GF-D8 (cell line): ENCODE data around the gene ZNF462.
"Not testable (repeated sequence)": the region's sequence is repeated elsewhere in the genome, so short reads cannot be mapped to it uniquely, and the experiment has no call there.

Source experiments
- DNase-seq: peaks from one replicate; lab custom pipeline; 2025; lab: John Stamatoyannopoulos, UW

The ZNF462 gene

DNA sequence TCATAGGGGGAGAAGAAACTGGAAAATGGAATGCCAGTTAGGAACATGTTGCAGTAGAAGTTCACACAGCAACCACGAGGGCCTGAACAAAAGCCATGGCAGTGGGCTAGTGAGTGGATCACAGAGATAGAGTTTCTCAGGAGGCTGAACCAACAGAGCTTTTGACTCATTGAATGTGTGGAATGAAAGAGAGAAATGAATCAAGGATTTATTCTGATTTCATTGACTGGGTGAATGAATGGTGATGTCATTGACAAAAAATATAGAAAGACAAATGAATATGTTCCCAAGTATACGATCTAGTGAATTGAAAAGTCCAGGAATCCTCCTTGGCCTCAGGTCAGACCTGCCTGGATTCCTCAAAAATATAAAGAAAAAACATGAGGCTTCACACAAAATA, 99.2 kb downstream of the ZNF462 start:
- DNase-seq = no peak

DNA sequence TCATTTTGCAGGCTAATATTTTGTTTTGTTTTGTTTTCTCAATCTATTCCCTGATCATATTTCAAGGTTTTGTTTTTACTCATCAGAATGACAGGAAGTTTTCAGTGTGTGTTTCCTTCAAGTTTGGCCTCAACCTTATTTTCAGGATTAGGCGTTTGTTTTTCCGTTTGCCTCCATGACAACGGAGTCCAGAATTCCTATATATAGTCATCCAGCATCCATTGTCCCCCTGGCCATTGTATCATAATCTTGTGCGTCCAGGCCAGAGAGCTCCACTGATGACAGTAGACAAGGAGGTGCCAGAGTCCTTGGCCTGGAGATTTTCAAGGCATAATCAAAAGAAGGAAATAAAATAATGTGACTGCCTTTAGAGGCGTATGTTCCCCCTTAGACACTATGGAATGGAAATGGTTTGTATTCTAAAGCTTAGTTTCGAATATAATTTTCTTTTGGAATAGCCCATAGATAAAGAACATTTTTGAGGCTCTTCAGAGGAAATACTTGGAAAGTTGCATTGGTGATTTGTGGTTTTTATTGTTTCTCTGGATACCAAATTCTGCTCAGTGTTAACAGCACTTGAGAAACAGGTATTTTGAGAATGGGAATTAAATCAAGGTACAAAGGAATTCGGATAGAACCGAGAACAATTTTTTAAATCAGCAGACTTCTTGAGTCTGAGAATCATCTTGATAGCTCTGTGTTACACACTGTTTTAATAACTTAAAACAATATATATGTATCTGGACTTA, 99.8 kb downstream of the ZNF462 start:
- DNase-seq = no peak

DNA sequence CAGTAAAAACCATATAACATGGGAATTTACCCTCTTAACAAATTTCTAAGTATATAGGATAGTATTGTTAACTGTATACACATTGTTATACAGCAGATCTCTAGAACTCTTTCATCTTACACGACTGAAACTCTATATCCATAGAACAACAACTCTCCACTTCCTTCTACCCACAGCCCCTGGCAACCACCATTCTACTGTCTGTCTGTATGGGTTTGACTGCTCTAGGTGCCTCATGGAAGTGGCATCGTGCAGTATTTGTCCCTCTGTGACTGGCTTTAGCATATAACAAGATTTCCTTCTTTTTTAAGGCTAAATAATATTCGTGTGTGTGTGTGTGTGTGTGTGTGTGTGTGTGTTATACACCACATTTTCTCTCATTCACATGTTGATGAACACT, 100.7 kb downstream of the ZNF462 start:
- no peak for DNase-seq

DNA sequence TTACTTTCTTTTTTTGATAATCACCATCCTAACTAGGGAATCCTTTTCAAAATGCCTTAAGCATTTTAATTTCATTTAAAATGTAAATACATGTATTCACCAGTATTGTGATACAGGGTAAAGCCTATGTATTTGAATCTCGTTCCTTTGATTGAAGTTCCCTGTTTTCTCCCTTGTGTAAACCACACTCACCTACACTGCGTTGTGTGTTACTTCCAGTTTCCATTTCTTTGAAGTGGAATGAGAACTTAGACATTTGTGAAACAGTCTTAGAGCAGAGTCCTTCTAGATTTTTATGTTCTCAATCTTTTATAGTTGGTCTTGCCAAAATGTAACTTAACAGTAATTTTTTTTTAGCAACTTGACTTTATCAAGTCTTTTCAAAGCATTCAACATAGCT, 101.4 kb downstream of the ZNF462 start:
- no peak for DNase-seq

DNA sequence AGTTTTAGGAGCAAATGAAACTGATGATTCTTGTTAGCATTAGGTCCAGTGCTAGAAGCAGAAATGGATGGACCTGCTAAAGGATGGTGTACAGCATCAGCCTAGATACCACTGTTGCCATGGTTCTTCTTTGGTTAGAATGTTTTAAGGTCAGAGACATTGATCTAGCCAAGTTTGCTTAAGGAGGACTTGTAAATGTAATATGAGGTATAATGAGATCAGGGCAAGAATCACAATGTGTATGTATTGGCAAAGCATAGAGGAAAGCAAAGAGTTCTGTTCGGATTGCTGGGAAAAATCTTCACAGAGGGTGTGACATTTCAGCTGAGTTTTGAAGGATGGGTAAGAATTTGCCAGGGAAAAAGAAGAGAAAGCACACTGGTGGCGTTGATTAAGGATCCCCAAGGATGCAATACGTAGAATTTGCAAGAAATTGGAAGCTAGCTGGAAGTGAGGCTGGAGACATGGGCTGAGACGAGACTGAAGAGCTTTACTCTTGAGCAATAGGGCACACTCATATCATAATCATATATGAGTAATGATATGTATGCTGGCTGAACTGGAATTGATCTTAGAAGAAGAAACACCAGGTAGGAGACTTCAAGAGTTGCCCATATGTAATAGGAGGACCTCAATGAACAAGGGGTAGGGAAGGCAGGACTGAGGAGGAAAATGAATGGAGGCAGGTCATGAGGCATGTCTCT, 102.0 kb downstream of the ZNF462 start:
- no peak for DNase-seq

DNA sequence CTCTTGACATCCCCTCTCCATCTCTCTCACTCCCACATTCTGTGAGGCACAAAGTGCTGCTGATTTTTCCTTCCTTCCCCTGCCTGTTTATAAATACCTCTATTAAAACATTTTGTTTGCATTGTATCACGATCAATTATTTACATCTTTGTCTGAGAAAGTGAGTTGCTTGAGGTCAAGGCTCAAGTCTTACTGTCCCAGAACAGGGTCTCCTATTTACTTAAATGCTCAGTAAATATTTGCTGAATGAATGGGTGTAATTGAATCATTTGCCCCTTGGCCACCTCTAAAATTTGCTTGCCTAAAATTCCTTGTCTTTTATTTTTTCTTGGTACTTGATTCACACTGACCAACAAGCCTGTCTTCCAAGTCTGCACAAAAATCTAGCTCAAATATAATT, 103.5 kb downstream of the ZNF462 start:
- no peak for DNase-seq

DNA sequence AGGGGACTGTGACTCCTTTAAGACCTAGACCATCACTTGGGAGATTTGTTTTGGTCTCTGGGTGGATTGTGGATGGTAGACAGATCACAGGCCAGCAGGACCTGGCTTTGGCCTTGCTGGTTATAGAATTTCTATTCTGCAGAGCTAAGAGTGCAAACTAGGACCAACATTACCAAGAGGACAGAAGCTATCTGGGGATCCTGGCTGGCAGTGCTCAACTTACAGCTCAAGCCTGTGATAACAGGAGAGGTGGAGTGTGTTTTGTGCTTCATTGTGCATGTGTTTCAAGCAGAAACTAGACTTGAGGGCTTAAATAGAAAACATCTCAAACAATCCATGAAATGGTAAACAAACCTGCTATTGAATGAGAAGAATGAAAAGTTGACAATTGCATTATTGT, 106.7 kb downstream of the ZNF462 start:
- DNase-seq = no peak

DNA sequence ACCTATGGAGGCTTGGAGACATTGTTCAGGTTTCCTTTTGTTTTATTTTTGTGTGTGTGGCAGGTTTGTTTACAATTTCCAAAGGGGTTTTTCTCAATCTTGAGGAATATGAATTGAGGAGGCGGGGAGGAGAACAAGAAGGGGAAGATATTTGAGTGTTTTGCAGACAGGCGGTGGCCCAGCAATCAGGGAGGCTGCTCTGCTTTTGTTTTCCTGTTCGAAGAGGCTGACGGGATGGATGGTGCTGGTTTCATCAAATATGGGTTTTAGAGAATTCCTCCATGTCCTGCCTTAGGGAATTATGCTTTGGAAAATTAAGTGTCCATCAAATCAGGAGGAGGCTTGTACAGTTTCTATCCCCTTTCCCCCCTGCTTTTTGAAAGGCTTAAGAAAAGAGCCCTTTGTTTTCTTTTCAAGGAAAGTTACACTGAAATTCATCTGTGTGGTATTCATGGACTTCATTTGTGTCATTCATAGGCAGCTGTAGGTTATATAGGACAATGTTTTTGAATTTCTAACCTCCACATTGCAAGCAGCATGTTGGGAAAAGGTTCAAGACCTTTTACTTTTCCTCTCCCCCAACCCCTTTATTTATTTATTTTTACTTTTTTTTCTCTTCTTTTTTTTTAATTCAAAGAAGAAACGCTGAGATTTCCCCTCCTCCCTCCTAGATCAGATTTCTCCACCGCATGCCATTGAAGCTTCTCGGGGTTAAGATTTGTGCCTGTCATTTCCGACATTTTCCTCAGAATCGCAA, 107.4 kb downstream of the ZNF462 start:
- no peak for DNase-seq

DNA sequence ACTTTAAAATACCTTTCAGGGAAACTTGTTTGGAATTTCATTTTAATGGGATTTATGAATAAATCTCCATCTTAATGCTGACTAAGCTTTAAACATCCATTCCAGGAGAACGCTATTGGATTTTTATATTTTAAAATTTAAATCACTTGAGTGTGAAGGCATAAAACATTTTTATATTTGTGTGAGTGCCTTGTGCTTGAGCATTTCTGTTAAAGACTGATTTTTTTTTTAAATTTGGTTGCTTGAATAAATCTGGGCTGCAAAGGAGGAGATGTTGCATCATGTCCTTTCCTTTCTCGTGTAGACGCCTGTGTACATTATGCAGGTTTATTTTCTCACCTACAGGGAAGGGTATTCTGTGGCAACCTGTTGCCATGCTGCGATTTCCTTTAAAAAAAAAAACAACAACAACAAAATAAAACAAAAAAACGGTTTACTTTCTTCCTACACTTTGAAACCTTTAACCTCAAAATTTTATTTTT, 108.1 kb downstream of the ZNF462 start:
- no peak for DNase-seq

DNA sequence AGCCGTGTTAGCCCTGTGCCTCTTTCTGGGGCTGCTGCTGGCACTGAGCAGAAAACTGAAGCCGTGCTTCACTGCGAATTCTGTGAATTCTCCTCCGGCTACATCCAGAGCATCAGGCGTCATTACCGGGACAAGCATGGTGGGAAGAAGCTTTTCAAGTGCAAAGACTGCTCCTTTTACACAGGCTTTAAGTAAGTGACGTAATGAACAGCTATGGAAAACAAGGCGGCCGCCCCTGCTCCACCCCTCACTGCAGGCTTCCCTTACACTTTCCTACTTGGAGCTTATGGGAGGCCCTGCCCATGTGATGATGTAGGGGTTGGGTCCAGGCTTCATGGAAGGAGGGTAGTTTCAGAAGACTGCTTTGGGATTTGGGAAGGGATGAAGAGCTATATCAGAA, 109.1 kb downstream of the ZNF462 start:
- DNase-seq = no peak

DNA sequence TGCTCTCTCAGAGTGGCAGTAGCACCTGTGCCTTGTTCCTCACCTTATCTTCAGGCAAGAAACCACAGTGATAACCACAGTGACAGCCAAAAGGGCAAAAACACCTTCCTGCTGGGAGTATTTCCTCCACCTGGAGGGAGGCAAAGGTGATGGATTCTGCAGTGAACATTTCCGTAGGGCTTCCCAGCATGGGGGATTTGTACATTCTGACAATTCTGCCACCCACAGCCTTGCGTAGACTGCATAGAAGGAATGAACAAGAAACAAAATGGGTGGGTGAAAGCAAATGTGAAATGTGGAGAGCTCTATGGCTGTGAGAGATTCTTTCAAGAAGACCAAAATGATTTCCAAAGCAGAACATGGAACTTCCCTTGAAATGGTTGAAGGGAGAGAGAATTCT, 111.4 kb downstream of the ZNF462 start:
- no peak for DNase-seq

DNA sequence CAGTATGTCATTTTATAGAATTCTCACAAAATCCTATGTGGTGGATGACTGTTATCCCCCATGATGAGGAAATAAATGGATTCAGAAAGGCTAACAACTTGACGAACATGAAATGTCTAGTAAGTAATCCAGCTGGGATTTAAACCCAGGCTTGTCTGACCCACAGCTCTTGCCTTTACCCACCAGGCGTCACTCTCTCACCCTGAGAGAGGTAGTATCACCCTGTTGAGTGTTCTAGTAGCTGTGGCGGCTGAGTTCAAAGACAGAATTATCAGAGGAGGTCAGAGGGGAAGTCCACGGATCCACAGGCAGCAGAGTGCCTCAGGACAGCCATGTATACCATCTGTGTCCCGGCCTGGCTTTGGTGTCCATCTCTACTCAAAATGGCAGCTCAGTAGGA, 113.8 kb downstream of the ZNF462 start:
- no peak for DNase-seq

DNA sequence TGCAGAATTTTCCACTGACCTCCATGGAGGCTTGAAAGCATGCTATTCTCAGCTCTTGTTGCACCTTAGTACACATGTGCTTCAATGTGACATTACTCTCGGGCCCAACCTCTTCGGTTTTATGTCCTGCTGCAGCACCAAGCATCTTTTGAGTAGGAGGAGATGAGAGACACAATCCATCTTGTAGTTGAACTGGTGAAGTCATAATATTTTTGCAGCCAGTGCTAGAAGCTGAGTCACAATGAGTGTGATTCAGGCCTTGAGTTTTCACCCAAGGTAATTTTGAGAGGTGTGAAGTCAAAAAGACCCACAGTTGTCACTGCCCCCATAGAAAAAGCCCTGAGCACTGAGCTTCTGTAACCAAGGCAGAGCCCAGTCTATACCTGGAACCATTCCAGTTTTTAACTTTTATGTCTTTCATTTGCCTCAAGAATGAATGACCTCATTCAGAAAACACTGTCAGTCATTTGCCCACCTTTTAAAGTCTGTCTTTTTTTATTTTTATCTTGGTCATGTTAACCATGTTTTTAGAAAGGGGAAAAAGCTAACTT, 117.7 kb downstream of the ZNF462 start:
- no peak for DNase-seq

DNA sequence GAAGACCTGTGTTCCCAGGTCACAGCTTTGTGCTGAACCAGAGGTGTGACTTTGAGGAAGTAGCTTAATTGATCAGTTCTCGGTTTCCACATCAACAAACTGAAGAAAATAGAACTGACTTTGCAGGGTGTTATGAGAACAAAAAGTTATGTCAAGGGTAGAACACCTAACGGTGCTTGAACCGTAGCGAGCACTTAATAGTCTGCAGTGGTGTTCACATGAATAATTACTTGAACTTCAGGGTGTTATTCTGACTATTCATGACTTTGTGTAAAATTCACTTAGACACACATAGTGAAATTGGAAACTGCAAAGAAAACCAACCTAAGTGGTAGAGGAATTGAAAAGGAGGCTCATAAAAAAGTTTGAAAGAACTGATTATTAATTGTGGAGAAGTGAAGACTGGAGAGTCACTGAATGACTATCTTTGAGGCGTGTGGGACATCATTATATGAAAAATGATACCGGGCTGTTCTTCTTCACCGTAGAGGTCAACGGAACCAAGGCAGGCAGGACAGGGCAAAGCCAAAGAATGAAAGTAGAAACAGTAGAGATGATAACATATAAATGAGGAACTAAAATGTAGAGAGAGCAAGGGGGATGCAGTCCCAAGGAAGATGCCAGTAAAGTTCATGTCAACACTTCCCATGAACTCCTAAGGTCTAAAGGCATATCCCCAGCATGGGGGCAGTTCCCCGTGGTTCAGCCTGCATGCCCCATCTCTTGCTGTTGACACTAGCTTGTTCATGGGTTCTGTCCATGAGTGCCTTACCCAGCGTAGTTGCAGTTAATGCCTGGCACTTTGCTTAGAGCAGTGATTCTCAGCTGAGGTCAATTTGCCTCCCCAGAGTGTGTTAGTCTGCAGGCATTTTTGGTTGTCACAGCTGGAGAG, 118.7 kb downstream of the ZNF462 start:
- no peak for DNase-seq

DNA sequence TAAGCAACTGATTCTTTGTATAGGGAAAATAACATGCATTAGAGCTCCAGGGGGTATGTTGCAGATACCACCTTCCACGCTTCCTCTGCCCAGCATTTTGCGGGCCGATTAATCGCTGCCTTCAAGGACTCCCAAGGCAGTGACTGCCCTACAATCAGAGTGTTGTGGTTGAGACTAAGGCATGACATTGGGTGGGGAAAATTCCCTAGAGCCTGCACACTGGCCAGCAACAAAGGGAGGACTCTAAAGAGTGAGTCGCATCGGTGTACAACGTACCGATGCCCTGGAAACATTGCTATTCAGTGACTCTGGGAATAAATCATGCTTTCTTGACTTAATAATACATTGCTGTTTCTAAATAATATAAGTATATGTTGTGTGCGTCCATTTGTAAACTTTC, 119.7 kb downstream of the ZNF462 start:
- DNase-seq = no peak

DNA sequence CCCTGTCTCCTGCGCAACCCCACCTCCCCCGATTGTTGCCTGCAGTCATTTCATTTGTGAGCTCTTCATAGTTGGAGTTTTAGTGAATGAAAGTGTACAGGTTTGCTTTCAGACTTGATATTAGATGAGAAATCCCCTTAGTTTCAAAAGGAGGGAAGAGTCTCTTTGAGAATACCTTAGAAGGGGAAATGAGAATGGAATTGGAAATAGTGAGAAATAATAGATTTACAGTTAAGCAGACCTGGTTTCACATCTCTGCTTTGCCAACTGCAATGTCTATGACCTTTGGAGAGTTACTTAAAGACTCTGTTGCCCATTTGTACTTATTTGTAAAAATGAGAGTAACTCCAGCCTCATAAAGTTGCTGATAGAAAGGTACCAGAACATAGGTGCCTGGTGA, 120.4 kb downstream of the ZNF462 start:
- DNase-seq = no peak

DNA sequence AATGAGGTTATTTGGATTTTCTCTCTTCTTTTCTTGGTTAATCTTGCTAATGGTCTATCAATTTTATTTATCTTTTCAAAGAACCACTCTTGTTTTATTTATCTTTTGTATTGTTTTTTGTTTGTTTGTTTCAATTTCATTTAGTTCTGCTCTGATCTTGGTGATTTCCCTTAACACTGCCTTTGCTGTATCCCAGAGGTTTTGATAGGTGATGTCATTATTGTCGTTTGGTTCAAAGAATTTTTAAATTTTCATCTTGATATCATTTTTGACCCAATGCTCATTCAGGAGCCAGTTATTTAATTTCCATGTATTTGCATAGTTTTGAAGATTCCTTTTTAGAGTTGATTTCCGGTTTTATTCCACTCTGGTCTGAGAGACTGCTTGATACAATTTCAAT, 126.9 kb downstream of the ZNF462 start:
- DNase-seq = not testable (repeated sequence)

DNA sequence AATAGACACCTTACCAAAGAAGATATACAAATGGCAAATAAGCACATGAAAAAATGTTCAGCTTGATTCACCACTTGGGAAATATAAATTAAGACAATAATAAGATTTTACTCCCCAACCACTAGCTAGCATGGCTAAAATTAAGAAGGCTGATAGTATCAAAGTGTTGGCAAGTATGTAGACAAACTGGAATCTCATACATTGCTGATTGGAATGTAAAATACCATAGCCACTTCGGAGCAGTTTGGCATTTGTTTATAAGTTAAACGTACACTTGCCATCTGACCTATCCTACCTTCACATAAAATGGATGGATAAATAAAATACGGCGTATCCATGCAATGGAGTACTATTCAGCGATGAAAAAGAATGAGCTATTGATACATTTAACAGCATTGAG, 129.2 kb downstream of the ZNF462 start:
- no peak for DNase-seq

DNA sequence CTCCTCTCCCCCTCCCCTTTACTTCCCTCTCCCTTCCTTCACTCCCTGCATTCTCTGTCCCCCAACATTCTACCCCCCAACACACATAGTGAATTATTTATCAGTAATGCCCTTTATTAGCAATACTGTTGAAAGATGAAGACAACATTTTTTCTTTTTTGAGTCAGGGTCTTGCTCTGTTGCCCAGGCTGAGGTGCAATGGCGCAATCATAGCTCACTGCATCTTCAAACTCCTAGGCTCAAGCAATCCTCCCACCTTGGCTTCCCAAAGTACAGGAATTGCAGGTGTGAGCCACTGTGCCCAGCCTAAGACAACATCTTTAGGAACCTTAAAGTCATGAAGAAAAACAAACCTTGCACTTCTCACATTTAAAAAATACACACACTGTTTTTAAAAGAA, 130.6 kb downstream of the ZNF462 start:
- DNase-seq = no peak

DNA sequence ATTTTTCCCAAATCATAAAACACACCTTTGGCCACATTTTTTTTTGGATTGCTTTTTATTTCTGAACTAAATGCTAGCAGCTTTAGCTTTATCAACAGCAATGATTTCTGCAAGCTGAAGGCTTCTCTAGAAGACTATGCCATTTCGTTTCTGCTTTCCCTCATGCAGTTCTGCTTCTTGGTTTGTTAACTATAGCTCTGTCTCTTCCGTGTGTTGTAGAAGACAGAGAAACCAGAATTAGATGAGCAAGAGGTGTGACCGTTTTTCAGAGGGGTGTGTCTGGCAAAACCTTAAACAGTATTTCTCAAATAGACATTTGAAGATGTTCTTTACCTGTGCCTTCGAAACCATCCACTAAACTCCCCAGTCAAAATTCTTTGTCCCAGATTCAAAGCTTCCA, 131.5 kb downstream of the ZNF462 start:
- no peak for DNase-seq

DNA sequence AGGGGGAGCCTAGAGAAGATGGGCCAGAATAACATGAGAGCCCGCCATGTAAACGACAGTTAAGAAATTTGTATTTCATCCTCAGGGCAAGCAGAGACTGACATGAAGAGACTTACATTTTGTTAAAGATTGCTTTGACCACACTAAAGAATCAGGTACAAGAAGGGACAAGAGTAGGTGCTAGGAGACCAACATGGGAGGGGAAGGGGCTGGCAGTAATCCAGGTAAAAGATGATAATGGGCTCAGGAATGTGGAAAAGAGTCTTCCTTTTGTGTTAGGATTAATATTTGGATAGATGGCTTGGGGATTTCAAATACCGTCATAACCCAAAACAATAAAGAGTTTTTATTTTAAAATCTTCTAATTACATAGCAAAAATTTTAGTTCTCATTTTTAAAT, 137.3 kb downstream of the ZNF462 start:
- no peak for DNase-seq

DNA sequence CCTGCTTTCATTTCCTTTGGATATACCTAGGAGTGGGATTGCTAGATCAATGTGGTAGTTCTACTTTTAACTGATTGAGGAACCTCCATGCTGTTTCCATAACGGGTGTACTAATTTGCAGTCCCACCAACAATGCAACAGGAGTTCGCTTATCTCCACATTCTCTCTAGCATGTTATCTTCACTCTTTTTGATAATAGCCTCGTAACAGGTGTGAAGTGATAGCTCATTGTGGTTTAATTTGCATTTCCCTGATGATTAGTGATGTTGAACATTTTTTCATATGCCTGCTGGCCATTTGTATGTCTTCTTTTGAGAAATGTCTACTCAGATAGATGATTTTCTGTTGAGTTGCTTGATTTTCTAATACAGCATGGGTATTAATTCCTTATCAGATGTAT, 142.2 kb downstream of the ZNF462 start:
- no peak for DNase-seq
